ENCODE results near the gene RB1. TPM values are rescaled to one million over a fixed set of nuclear protein-coding genes. Genes with fewer than 3 reads are reported as not detected.

RB1 gene
- total and polyA plus RNA-seq, 4 donors, result 10.0 to 69.9 (median 26.1) TPM

DNA sequence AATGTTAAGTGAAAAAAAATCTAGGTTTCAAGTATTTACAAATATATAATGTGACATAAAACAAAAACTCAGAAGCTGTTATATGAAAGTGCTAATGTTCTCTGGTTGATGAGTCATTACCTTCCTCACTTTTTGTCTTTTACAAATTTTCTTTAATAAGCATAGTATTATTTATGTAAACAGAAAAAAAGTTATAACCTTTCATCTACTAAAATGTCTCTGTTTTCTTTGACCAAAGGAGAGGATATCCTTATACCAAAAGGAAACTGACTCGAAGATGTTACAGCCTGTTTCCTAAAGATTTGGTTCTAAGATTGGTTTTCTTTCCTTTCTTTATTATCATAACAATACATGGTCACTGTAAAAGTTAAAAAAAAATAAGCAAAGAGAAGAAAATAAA is 191.3 kb downstream of the RB1 start:
- TF ChIP-seq, protein P1, sequence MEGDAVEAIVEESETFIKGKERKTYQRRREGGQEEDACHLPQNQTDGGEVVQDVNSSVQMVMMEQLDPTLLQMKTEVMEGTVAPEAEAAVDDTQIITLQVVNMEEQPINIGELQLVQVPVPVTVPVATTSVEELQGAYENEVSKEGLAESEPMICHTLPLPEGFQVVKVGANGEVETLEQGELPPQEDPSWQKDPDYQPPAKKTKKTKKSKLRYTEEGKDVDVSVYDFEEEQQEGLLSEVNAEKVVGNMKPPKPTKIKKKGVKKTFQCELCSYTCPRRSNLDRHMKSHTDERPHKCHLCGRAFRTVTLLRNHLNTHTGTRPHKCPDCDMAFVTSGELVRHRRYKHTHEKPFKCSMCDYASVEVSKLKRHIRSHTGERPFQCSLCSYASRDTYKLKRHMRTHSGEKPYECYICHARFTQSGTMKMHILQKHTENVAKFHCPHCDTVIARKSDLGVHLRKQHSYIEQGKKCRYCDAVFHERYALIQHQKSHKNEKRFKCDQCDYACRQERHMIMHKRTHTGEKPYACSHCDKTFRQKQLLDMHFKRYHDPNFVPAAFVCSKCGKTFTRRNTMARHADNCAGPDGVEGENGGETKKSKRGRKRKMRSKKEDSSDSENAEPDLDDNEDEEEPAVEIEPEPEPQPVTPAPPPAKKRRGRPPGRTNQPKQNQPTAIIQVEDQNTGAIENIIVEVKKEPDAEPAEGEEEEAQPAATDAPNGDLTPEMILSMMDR (IDR thresholded peaks at IDR 0.05; ENCODE audit: control extremely low read depth, extremely low read depth), result no peak
- Histone ChIP-seq H3K4me1 (ENCODE audit: control insufficient read depth in 5 of 5, insufficient read depth in 5 of 5, low read length in 5 of 5) (peaks cover 0 to 11% (median 2%) of the 10 kb centered on the region in 5 donors), H3K36me3 (ENCODE audit: control insufficient read depth in 4 of 4, insufficient read depth in 4 of 4, low read length in 4 of 4) (peaks cover 0 to 10% (median 4%) of the 10 kb centered on the region in 4 donors), H3K9ac (ENCODE audit: insufficient read depth in 1 of 2, low read length in 2 of 2) (no peak overlapping the region), H3K27me3 (ENCODE audit: control insufficient read depth in 3 of 3, insufficient read depth in 3 of 3, low read length in 2 of 3) (no peaks in the 10 kb centered on the region), H3K27ac (ENCODE audit: low read depth in 1 of 2, low read length in 1 of 2) (no peak overlapping the region), H3K4me3 (no peak overlapping the region), H3K9me3 (ENCODE audit: control insufficient read depth in 4 of 4, insufficient read depth in 3 of 4, low read length in 3 of 4) (no peaks in the 10 kb centered on the region)
- WGBS, 2 donors, result 38 to 54% methylated on average over 1 of the region's 1 CpG
- no peak for ATAC-seq (ENCODE audit: insufficient read depth, low FRiP score)
- no peak for DNase-seq

DNA sequence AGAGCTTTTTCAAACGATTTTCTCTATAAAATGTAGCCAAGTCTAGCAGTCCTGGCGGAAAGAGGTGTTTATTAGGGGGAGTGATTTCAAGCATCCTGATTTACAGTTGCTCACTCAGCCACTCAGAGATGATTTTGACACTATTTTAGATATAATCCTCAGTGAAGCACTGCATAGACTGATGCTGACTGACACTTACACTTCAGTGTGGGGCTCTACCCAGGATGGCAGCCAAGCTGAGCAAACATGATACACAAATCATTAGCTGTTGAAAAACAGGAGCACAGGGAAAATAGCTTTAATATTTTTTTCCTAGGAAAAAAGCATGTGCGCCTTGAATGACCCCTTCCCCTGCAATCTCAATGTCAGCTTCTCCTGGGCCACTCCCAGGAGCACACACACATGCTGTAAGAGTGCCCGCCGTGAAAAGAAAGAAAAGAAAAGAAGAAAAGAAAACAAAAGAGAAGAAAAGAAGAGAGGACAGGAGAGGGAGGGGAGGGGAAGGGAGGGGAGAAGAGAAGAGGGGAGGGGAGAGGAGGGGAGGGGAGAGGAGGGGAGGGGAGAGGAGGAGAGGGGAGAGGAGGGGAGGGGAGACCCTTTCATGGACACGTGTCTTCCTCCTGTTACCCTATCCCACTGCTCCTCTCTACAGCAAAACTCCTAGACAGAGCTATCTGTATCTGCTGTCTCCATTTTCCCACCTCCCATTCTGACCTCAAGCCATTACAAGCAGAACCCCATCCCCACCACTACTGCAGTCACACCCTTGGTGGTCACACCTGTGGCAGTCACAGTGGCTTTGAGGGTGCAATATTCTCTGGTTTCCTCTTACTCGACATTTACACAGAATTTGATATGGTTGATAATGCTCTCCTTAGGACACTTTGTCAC is 193.0 kb downstream of the RB1 start:
- WGBS, 2 donors, result 66 to 75% methylated on average over 7 of the region's 7 CpGs
- DNase-seq, result no peak
- Histone ChIP-seq H3K27me3 (ENCODE audit: control insufficient read depth in 3 of 3, insufficient read depth in 3 of 3, low read length in 2 of 3) (no peaks in the 10 kb centered on the region), H3K27ac (ENCODE audit: low read depth in 1 of 2, low read length in 1 of 2) (no peak overlapping the region), H3K9ac (ENCODE audit: insufficient read depth in 1 of 2, low read length in 2 of 2) (no peak overlapping the region), H3K4me1 (ENCODE audit: control insufficient read depth in 5 of 5, insufficient read depth in 5 of 5, low read length in 5 of 5) (peaks cover 0 to 13% (median 0%) of the 10 kb centered on the region in 5 donors), H3K36me3 (ENCODE audit: control insufficient read depth in 4 of 4, insufficient read depth in 4 of 4, low read length in 4 of 4) (peaks cover 0 to 10% (median 3%) of the 10 kb centered on the region in 4 donors), H3K4me3 (no peak overlapping the region), H3K9me3 (ENCODE audit: control insufficient read depth in 4 of 4, insufficient read depth in 3 of 4, low read length in 3 of 4) (no peaks in the 10 kb centered on the region)
- ATAC-seq (ENCODE audit: insufficient read depth, low FRiP score), result no peak
- TF ChIP-seq, protein P1 (IDR thresholded peaks at IDR 0.05; ENCODE audit: control extremely low read depth, extremely low read depth), result no peak

- peaks cover 0 to 11% (median 2%) of the 10 kb centered on the region in 4 donors for H3K36me3 ChIP-seq (ENCODE audit: control insufficient read depth in 4 of 4, insufficient read depth in 4 of 4, low read length in 4 of 4)
- ATAC-seq (ENCODE audit: insufficient read depth, low FRiP score), result no peak
- no peak for DNase-seq
Observed at GRCh38 chr13:48497669-48498068, 194.1 kb downstream of the RB1 start.

More at GRCh38 chr13:48497669-48498068, 194.1 kb downstream of the RB1 start:
- TF ChIP-seq, protein P1 (IDR thresholded peaks at IDR 0.05; ENCODE audit: control extremely low read depth, extremely low read depth), result no peak
- no peak overlapping the region for H3K4me3 ChIP-seq
- H3K9me3 ChIP-seq (ENCODE audit: control insufficient read depth in 4 of 4, insufficient read depth in 3 of 4, low read length in 3 of 4), result no peaks in the 10 kb centered on the region
- H3K9ac ChIP-seq (ENCODE audit: insufficient read depth in 1 of 2, low read length in 2 of 2), result no peak overlapping the region
- no peak overlapping the region for H3K27ac ChIP-seq (ENCODE audit: low read depth in 1 of 2, low read length in 1 of 2)
- no peaks in the 10 kb centered on the region for H3K27me3 ChIP-seq (ENCODE audit: control insufficient read depth in 3 of 3, insufficient read depth in 3 of 3, low read length in 2 of 3)
- WGBS, 2 donors, result 98 to 100% methylated on average over 2 of the region's 2 CpGs
- H3K4me1 ChIP-seq (ENCODE audit: control insufficient read depth in 5 of 5, insufficient read depth in 5 of 5, low read length in 5 of 5), result peaks cover 0 to 11% (median 0%) of the 10 kb centered on the region in 5 donors

Data from lung (tissue), 12 donors.